ENCODE measurements around the gene CFAP210.

Gene CFAP210

GRCh38 chr2:169694113-169694893 lies at the start of gene CFAP210, which contains the start of gene PHOSPHO2:
TSS of gene CFAP210 (minus strand) at chr2:169694405. CDS start at chr2:169694327, 78 bp downstream.
TSS of gene PHOSPHO2 (plus strand) at chr2:169694469. CDS start at chr2:169700972, 6,503 bp downstream.
- DNase-seq: peak; percentile 74 to 95

GRCh38 chr2:169743549-169743948 lies 49.3 kb upstream of the CFAP210 start:
- DNase-seq: no peak

- DNase-seq: no peak
Measured at GRCh38 chr2:169739351-169739750, 45.1 kb upstream of the CFAP210 start.

- no peak for DNase-seq
Measured at GRCh38 chr2:169738566-169739229, 44.5 kb upstream of the CFAP210 start.

GRCh38 chr2:169736902-169737301 lies 42.7 kb upstream of the CFAP210 start:
- DNase-seq: no peak

- no peak for DNase-seq
Measured at GRCh38 chr2:169735623-169736022, 41.4 kb upstream of the CFAP210 start.

GRCh38 chr2:169734169-169734847 lies 40.1 kb upstream of the CFAP210 start:
- DNase-seq: no peak

- no peak for DNase-seq
Measured at GRCh38 chr2:169732583-169733358, 38.6 kb upstream of the CFAP210 start.

- no peak for DNase-seq
Measured at GRCh38 chr2:169732075-169732474, 37.9 kb upstream of the CFAP210 start.

- no peak for DNase-seq
Measured at GRCh38 chr2:169729274-169729605, 35.0 kb upstream of the CFAP210 start.

GRCh38 chr2:169727065-169727464 lies 32.9 kb upstream of the CFAP210 start:
- no peak for DNase-seq

GRCh38 chr2:169721016-169721415 lies 26.8 kb upstream of the CFAP210 start:
- DNase-seq: no peak

GRCh38 chr2:169718930-169719504 lies 24.8 kb upstream of the CFAP210 start:
- no peak for DNase-seq

GRCh38 chr2:169717691-169718063 lies 23.5 kb upstream of the CFAP210 start:
- DNase-seq: no peak

GRCh38 chr2:169716938-169717690 lies 22.9 kb upstream of the CFAP210 start:
- DNase-seq: no peak

- DNase-seq: no peak
Measured at GRCh38 chr2:169716238-169716886, 22.2 kb upstream of the CFAP210 start.

GRCh38 chr2:169715379-169716237 lies 21.4 kb upstream of the CFAP210 start:
- DNase-seq: no peak

GRCh38 chr2:169714699-169715098 lies 20.5 kb upstream of the CFAP210 start:
- DNase-seq: no peak

GRCh38 chr2:169713331-169713730 lies 19.1 kb upstream of the CFAP210 start:
- DNase-seq: no peak

- DNase-seq: no peak
Measured at GRCh38 chr2:169712791-169713227, 18.6 kb upstream of the CFAP210 start.

Measured in cerebellar nuclear complex (tissue), 1 donor.